ENCODE data around the gene ALOX5AP. TPM values are rescaled to one million over a fixed set of nuclear protein-coding genes. Genes with fewer than 3 reads are reported as not detected.

The ALOX5AP gene
- total RNA-seq, 1 donor from 2014 or later: 7.2 TPM

GRCh38 chr13:30692113-30692512 is 43.2 kb upstream of the ALOX5AP start:
- no peak for TF ChIP-seq CTCF (IDR thresholded peaks at IDR 0.05; ENCODE audit: borderline replicate concordance)
- H3K4me1 ChIP-seq: peaks cover 16% of the 10 kb centered on the region
- no peak for DNase-seq
- H3K27ac ChIP-seq (replicated peaks): no peak overlapping the region
- peaks cover 6% of the 10 kb centered on the region for H3K27me3 ChIP-seq (ENCODE audit: low read depth)
- H3K36me3 ChIP-seq: no peaks in the 10 kb centered on the region
- peaks cover 6% of the 10 kb centered on the region for H3K9me3 ChIP-seq (replicated peaks)
- intact Hi-C loops (cut with micrococcal nuclease): no loop called here
- H3K4me3 ChIP-seq: no peak overlapping the region

GRCh38 chr13:30696278-30697176 is 38.8 kb upstream of the ALOX5AP start:
- Histone ChIP-seq H3K4me1 (peaks cover 20% of the 10 kb centered on the region), H3K27ac (replicated peaks) (peak overlapping the region; percentile 33), H3K27me3 (ENCODE audit: low read depth) (peaks cover 10% of the 10 kb centered on the region), H3K9me3 (replicated peaks) (no peaks in the 10 kb centered on the region), H3K4me3 (no peak overlapping the region), H3K36me3 (no peaks in the 10 kb centered on the region)
- TF ChIP-seq CTCF (IDR thresholded peaks at IDR 0.05; ENCODE audit: borderline replicate concordance): no peak
- intact Hi-C loops (cut with micrococcal nuclease): no loop called here
- peak; percentile 45 for DNase-seq

- H3K4me3 ChIP-seq: no peak overlapping the region
- no peak for DNase-seq
- H3K27me3 ChIP-seq (ENCODE audit: low read depth): peaks cover 10% of the 10 kb centered on the region
- TF ChIP-seq CTCF (IDR thresholded peaks at IDR 0.05; ENCODE audit: borderline replicate concordance): no peak
- H3K9me3 ChIP-seq (replicated peaks): no peaks in the 10 kb centered on the region
- H3K36me3 ChIP-seq: no peaks in the 10 kb centered on the region
- H3K4me1 ChIP-seq: peaks cover 20% of the 10 kb centered on the region
- intact Hi-C loops (cut with micrococcal nuclease): no loop called here
- peak overlapping the region; percentile 33 for H3K27ac ChIP-seq (replicated peaks)
Observed at GRCh38 chr13:30697177-30697953, 38.0 kb upstream of the ALOX5AP start.

- H3K36me3 ChIP-seq: no peaks in the 10 kb centered on the region
- DNase-seq: no peak
- H3K9me3 ChIP-seq (replicated peaks): no peaks in the 10 kb centered on the region
- intact Hi-C loops (cut with micrococcal nuclease): no loop called here
- peaks cover 10% of the 10 kb centered on the region for H3K27me3 ChIP-seq (ENCODE audit: low read depth)
- H3K4me1 ChIP-seq: peaks cover 20% of the 10 kb centered on the region
- no peak overlapping the region for H3K27ac ChIP-seq (replicated peaks)
- TF ChIP-seq CTCF (IDR thresholded peaks at IDR 0.05; ENCODE audit: borderline replicate concordance): no peak
- H3K4me3 ChIP-seq: no peak overlapping the region
Observed at GRCh38 chr13:30697996-30698401, 37.3 kb upstream of the ALOX5AP start.

- no peak for DNase-seq
- H3K27ac ChIP-seq (replicated peaks): no peak overlapping the region
- intact Hi-C loops (cut with micrococcal nuclease): no loop called here
- peaks cover 20% of the 10 kb centered on the region for H3K4me1 ChIP-seq
- no peaks in the 10 kb centered on the region for H3K9me3 ChIP-seq (replicated peaks)
- H3K36me3 ChIP-seq: no peaks in the 10 kb centered on the region
- TF ChIP-seq CTCF (IDR thresholded peaks at IDR 0.05; ENCODE audit: borderline replicate concordance): no peak
- peaks cover 10% of the 10 kb centered on the region for H3K27me3 ChIP-seq (ENCODE audit: low read depth)
- H3K4me3 ChIP-seq: no peak overlapping the region
Observed at GRCh38 chr13:30698488-30699005, 36.8 kb upstream of the ALOX5AP start.
